OCI-LY3 (cell line): ENCODE data around the gene ARHGAP12.

Source experiments
- H2AFZ ChIP-seq: fragments of 200-600, 300-600 bp; shearing (Covaris generic); 2 replicates; pipeline ENCODE4 v1.6.0; 2014; ENCODE audit warnings: antibody characterized with exemption, low read depth, low read length
- H3K27ac ChIP-seq: fragments of 200-600, 300-600 bp; sonication (generic); 2 replicates; pipeline ENCODE4 v1.5.1; 2014; ENCODE audit warnings: mild to moderate bottlenecking, low read length, moderate library complexity, mixed read lengths
- H3K27me3 ChIP-seq: fragments of 200-600, 300-600 bp; sonication (generic); 2 replicates; pipeline ENCODE4 v1.6.1; 2014; ENCODE audit warnings: low read depth, low read length, mixed read lengths
- H3K36me3 ChIP-seq: fragments of 200-600, 300-600 bp; sonication (generic); replicated peaks from 2 replicates; pipeline ENCODE3; 2014; ENCODE audit warnings: low read depth, low read length, mixed read lengths
- H3K4me1 ChIP-seq: fragments of 300-600, 200-600 bp; sonication (generic); 2 replicates; pipeline ENCODE4 v1.6.1; 2014; ENCODE audit warnings: low read length, mixed read lengths
- H3K4me2 ChIP-seq: fragments of 200-600, 300-600 bp; sonication (generic); 2 replicates; pipeline ENCODE4 v1.6.1; 2014; ENCODE audit warnings: low read length, mixed read lengths
- H3K4me3 ChIP-seq: fragments of 300-600, 200-600 bp; sonication (generic); 2 replicates; pipeline ENCODE4 v1.5.1; 2014; ENCODE audit warnings: antibody characterized with exemption, mild to moderate bottlenecking, low read length, moderate library complexity
- H3K79me2 ChIP-seq: fragments of 300-600, 200-600 bp; shearing (Covaris generic); 2 replicates; pipeline ENCODE4 v1.6.1; 2014; ENCODE audit warnings: mild to moderate bottlenecking, low read length, mixed read lengths
- H3K9ac ChIP-seq: fragments of 300-600, 200-600 bp; shearing (Covaris generic); 2 replicates; pipeline ENCODE4 v1.6.0; 2014; ENCODE audit warnings: mild to moderate bottlenecking, low read length, moderate library complexity
- H3K9me3 ChIP-seq: fragments of 200-600, 300-600 bp; shearing (Covaris generic); 2 replicates; pipeline ENCODE4 v1.6.1; 2014; ENCODE audit warnings: low read length, mixed read lengths; ENCODE audit not compliant: insufficient read depth
- H4K20me1 ChIP-seq: fragments of 200-600, 300-600 bp; sonication (generic); 2 replicates; pipeline ENCODE4 v1.6.1; 2016; ENCODE audit warnings: low read length, mixed read lengths; ENCODE audit not compliant: insufficient read depth
- CTCF ChIP-seq: fragments of 200-600, 300-600 bp; sonication (generic); IDR thresholded peaks from 2 replicates; pipeline ENCODE4 v1.5.1; 2014; ENCODE audit warnings: antibody characterized with exemption, low read length, low read depth
- EZH2phosphoT487 ChIP-seq: fragments of 200-600 bp; shearing (Covaris generic); IDR thresholded peaks from 2 replicates; pipeline ENCODE4 v1.6.1; 2018; ENCODE audit warnings: antibody characterized with exemption, mixed run types, low read depth

The ARHGAP12 gene

GRCh38 chr10:31876652-31877352, 51.8 kb downstream of the ARHGAP12 start:
- no peak overlapping the region for H3K27ac ChIP-seq
- TF ChIP-seq EZH2phosphoT487 = no peak
- H3K9ac ChIP-seq = no peak overlapping the region
- no peaks in the 10 kb centered on the region for H4K20me1 ChIP-seq
- no peaks in the 10 kb centered on the region for H3K36me3 ChIP-seq
- H3K9me3 ChIP-seq = no peaks in the 10 kb centered on the region
- H3K79me2 ChIP-seq = no peaks in the 10 kb centered on the region
- peak overlapping the region; percentile 49 for H3K4me2 ChIP-seq
- H3K4me1 ChIP-seq = peaks cover 16% of the 10 kb centered on the region
- 0 out of 2 replicates have a peak overlapping the region, but pooled peaks have one; percentile 17 for H3K4me3 ChIP-seq
- H3K27me3 ChIP-seq = no peaks in the 10 kb centered on the region
- no peak overlapping the region for H2AFZ ChIP-seq

DNA sequence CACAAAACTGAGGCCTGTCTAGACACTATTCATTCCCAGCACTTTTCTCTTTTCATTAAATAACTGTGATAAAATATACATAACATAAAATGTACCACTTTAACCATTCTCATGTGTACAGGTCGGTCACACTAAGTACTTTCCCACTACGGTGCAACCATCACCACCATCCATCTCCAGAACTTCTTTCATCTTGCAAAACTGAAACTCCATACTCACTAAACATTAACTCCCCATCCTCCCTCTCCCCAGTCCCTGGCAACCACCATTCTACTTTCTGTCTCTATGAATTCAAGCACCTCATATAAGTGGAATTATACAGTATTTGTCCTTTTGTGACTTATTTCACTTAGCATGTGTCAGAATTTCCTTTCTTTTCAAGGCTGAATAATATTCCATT, 53.0 kb downstream of the ARHGAP12 start:
- no peaks in the 10 kb centered on the region for H3K9me3 ChIP-seq
- H3K4me3 ChIP-seq = no peak overlapping the region
- no peak for TF ChIP-seq CTCF
- TF ChIP-seq EZH2phosphoT487 = no peak
- H2AFZ ChIP-seq = no peak overlapping the region
- no peaks in the 10 kb centered on the region for H3K27me3 ChIP-seq
- H3K79me2 ChIP-seq = no peaks in the 10 kb centered on the region
- H3K36me3 ChIP-seq = no peaks in the 10 kb centered on the region
- no peak overlapping the region for H3K27ac ChIP-seq
- peaks cover 16% of the 10 kb centered on the region for H3K4me1 ChIP-seq
- H3K9ac ChIP-seq = no peak overlapping the region
- H3K4me2 ChIP-seq = no peak overlapping the region
- H4K20me1 ChIP-seq = no peaks in the 10 kb centered on the region

DNA sequence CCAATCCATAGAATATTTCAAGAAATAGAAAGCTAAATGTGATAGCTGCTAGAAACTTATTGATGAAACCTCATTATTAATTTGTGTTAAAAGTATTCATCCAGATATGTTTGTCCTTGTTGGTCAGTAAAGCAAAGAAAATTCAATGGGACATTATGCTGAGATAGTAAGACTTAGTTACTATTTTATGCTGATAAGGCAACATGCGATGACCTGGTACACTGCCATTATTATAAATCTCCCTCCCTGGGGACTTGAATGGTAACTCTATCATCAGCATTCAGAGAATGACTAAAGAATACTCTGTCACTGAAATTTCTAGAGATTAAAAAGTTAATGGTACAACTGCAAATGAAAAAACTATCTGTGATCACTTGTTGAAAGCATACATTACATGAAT, 54.9 kb downstream of the ARHGAP12 start:
- no peak overlapping the region for H3K4me2 ChIP-seq
- H3K4me3 ChIP-seq = no peak overlapping the region
- H3K79me2 ChIP-seq = no peaks in the 10 kb centered on the region
- H3K9me3 ChIP-seq = no peaks in the 10 kb centered on the region
- no peak overlapping the region for H2AFZ ChIP-seq
- H3K9ac ChIP-seq = no peak overlapping the region
- no peaks in the 10 kb centered on the region for H3K27me3 ChIP-seq
- H3K4me1 ChIP-seq = peaks cover 16% of the 10 kb centered on the region
- no peak overlapping the region for H3K27ac ChIP-seq
- TF ChIP-seq CTCF (no peak), EZH2phosphoT487 (no peak)
- no peaks in the 10 kb centered on the region for H4K20me1 ChIP-seq
- H3K36me3 ChIP-seq = no peaks in the 10 kb centered on the region

GRCh38 chr10:31871266-31872065, 57.2 kb downstream of the ARHGAP12 start:
- Histone ChIP-seq H2AFZ (no peak overlapping the region), H4K20me1 (no peaks in the 10 kb centered on the region), H3K79me2 (no peaks in the 10 kb centered on the region), H3K27ac (no peak overlapping the region), H3K27me3 (no peaks in the 10 kb centered on the region), H3K4me3 (no peak overlapping the region), H3K36me3 (no peaks in the 10 kb centered on the region), H3K9ac (no peak overlapping the region), H3K4me2 (no peak overlapping the region), H3K4me1 (peaks cover 7% of the 10 kb centered on the region), H3K9me3 (no peaks in the 10 kb centered on the region)
- TF ChIP-seq CTCF (no peak), EZH2phosphoT487 (no peak)
